Measurements from ENCODE around the gene CDCA7L. TPM values are rescaled to one million over a fixed set of nuclear protein-coding genes. Genes with fewer than 3 reads are reported as not detected.

CDCA7L gene
- polyA plus RNA-seq, 1 experiment = 34.0 TPM

DNA sequence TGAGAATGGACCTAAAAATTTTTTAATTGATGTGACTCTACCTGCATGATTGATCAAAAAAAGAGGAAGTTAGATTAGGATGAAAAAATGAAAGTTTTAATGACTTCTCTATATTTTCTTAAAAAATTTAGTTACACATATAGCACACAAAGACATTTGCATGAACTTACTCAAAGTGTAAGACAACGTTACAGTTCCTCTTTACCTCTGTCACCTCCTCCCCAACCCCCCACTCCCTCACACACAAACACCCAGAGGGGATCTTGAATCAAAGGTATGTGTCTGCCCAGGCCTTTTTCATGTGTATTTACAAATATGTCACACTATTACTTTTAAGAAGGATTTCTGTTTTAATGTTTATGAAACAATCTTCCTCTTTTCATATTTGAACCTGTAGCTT is 20.6 kb upstream of the CDCA7L start:
- CTCF ChIA-PET = no interaction called here
- no peaks in the 10 kb centered on the region for H3K36me3 ChIP-seq (ENCODE audit: control insufficient read depth, insufficient read depth, low read length)
- no peak overlapping the region for H3K4me3 ChIP-seq (ENCODE audit: low read depth, low read length)
- TF ChIP-seq, protein P1, sequence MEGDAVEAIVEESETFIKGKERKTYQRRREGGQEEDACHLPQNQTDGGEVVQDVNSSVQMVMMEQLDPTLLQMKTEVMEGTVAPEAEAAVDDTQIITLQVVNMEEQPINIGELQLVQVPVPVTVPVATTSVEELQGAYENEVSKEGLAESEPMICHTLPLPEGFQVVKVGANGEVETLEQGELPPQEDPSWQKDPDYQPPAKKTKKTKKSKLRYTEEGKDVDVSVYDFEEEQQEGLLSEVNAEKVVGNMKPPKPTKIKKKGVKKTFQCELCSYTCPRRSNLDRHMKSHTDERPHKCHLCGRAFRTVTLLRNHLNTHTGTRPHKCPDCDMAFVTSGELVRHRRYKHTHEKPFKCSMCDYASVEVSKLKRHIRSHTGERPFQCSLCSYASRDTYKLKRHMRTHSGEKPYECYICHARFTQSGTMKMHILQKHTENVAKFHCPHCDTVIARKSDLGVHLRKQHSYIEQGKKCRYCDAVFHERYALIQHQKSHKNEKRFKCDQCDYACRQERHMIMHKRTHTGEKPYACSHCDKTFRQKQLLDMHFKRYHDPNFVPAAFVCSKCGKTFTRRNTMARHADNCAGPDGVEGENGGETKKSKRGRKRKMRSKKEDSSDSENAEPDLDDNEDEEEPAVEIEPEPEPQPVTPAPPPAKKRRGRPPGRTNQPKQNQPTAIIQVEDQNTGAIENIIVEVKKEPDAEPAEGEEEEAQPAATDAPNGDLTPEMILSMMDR (IDR thresholded peaks at IDR 0.05; ENCODE audit: insufficient read depth, low read depth, low read length) = no peak
- DNase-seq (ENCODE audit: low read depth) = no peak
- H3K27me3 ChIP-seq (ENCODE audit: control insufficient read depth, insufficient read depth, low read length) = 0 out of 2 replicates have a peak, but pooled peaks cover 1% of the 10 kb centered on the region
- POLR2A ChIA-PET = no interaction called here

DNA sequence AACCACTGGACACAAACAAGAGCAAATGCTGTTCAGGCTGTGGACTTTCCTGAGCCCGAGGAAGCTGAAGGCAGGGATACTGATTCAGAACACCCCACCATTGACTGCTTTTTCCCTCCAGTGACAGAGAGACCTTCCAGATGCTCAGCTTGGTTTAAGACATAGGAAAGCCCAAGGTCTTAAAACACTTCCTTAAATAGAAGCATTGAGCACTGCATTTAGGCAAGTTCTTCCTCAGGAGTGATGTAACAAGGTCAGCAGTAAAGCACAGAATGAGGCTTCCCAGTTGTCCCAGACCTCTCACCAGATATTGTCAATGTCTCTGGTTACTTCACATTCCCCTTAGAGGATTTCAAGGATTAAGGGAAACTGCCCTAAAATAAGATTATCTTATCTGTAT is 19.6 kb upstream of the CDCA7L start:
- TF ChIP-seq, protein P1 (IDR thresholded peaks at IDR 0.05; ENCODE audit: insufficient read depth, low read depth, low read length) = no peak
- CTCF ChIA-PET = no interaction called here
- Histone ChIP-seq H3K4me3 (ENCODE audit: low read depth, low read length) (no peak overlapping the region), H3K27me3 (ENCODE audit: control insufficient read depth, insufficient read depth, low read length) (0 out of 2 replicates have a peak, but pooled peaks cover 1% of the 10 kb centered on the region), H3K36me3 (ENCODE audit: control insufficient read depth, insufficient read depth, low read length) (no peaks in the 10 kb centered on the region)
- DNase-seq (ENCODE audit: low read depth) = no peak
- POLR2A ChIA-PET = no interaction called here

DNA sequence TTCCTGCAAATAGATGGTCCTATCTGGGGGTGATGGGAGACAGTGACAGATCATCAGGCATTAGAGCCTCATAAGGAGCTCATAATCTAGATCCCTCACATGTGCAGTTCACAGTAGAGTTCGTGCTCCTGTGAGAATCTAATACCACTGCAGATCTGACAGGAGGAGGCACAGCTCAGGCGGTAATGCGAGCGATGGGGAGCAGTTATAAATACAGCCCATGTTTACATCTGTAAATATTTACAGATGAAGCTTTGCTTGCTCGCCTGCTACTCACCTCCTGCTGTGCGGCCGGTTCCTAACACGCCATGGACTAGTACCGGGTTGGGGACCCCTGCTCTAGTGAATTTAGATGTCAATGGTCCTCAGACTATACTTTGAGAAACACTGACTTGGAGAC is 17.0 kb upstream of the CDCA7L start:
- Histone ChIP-seq H3K27me3 (ENCODE audit: control insufficient read depth, insufficient read depth, low read length) (0 out of 2 replicates have a peak, but pooled peaks cover 1% of the 10 kb centered on the region), H3K36me3 (ENCODE audit: control insufficient read depth, insufficient read depth, low read length) (no peaks in the 10 kb centered on the region), H3K4me3 (ENCODE audit: low read depth, low read length) (no peak overlapping the region)
- no peak for DNase-seq (ENCODE audit: low read depth)
- TF ChIP-seq, protein P1 (IDR thresholded peaks at IDR 0.05; ENCODE audit: insufficient read depth, low read depth, low read length) = no peak
- CTCF ChIA-PET = interaction anchor here (0.6 to 0.7 kb wide), 2 partner anchors 23 to 810 kb away, joined by 3 read pairs; no protein-coding TSS in a partner anchor
- POLR2A ChIA-PET = no interaction called here

DNA sequence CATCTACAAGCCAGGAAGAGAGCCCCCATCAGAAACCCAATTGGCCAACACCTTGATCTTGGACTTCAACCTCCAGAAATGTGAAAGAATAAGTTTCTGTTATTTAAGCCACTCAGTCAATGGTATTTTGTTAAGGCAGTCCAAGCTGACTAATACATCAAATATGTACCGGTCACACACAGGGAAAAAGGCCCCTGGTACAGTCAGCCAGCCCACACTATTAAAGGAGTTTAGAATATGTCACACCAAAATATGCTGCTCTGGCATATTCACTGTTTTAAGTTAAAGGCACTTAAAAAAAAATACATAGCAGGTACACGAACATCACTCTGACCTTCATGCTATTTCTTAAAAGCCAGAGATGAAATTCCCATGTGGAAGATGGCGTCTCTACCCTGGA is 15.2 kb upstream of the CDCA7L start:
- no peak overlapping the region for H3K4me3 ChIP-seq (ENCODE audit: low read depth, low read length)

DNA sequence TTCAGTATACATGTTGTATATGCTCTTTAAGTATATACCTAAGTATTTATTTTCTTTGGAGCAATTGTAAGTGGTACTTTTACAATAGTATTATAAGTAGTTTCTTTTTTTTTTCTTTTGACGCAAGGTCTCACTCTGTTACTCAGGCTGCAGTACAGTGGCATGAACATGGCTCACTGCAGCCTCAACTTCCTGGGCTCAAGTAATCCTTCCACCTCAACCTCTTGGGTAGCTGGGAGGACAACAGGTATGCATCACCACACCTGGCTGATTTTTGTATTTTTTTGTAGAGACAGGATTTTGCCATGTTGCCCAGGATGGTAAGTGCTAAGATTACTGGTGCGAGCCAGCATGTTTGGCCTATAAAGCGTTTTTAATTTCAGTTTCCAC is 13.7 kb upstream of the CDCA7L start:
- no peak for DNase-seq (ENCODE audit: low read depth)
- TF ChIP-seq, protein P1 (IDR thresholded peaks at IDR 0.05; ENCODE audit: insufficient read depth, low read depth, low read length) = no peak
- Histone ChIP-seq H3K4me3 (ENCODE audit: low read depth, low read length) (no peak overlapping the region), H3K27me3 (ENCODE audit: control insufficient read depth, insufficient read depth, low read length) (no peaks in the 10 kb centered on the region), H3K36me3 (ENCODE audit: control insufficient read depth, insufficient read depth, low read length) (no peaks in the 10 kb centered on the region)
- CTCF ChIA-PET = no interaction called here
- POLR2A ChIA-PET = no interaction called here

More for the DNA sequence above, 15.2 kb upstream of the CDCA7L start:
- CTCF ChIA-PET = no interaction called here
- peak; percentile 47 for DNase-seq (ENCODE audit: low read depth)
- Histone ChIP-seq H3K36me3 (ENCODE audit: control insufficient read depth, insufficient read depth, low read length) (no peaks in the 10 kb centered on the region), H3K27me3 (ENCODE audit: control insufficient read depth, insufficient read depth, low read length) (0 out of 2 replicates have a peak, but pooled peaks cover 1% of the 10 kb centered on the region)
- TF ChIP-seq, protein P1 (IDR thresholded peaks at IDR 0.05; ENCODE audit: insufficient read depth, low read depth, low read length) = no peak
- POLR2A ChIA-PET = no interaction called here

Data from BJ (cell line).